Heart right ventricle (tissue), 16 donors: Measurements from ENCODE around the gene LAMA5. TPM values are rescaled to one million over a fixed set of nuclear protein-coding genes. Genes with fewer than 3 reads are reported as not detected.
A peak's percentile ranks its signal among the peaks of the same experiment; 100 is the strongest.

Source experiments
- ATAC-seq, 8 donors: fragments of 200-7000 bp; cut with Tn5 transposase; one replicate each; pipeline ENCODE4 v1.9.1; 2020; ENCODE audit warnings: mild to moderate bottlenecking in 8 of 8, moderate library complexity in 8 of 8, moderate number of reproducible peaks in 1 of 8
- DNase-seq, 2 donors: peaks; one replicate each; pipeline ENCODE4 v3.0.0-alpha.2; 2020
- H3K27ac ChIP-seq, 10 donors: fragments of 200-600 bp; sonication (generic) in 2 of 10; one replicate each; pipeline versions ENCODE4 v1.5.0 to v1.8.0; 2020 to 2022; ENCODE audit warnings: mild to moderate bottlenecking in 3 of 10
- H3K27me3 ChIP-seq, 7 donors: fragments of 200-600 bp; one replicate each; pipeline ENCODE4 v1.8.0; 2021 to 2022; ENCODE audit warnings: mild to moderate bottlenecking in 2 of 7
- H3K36me3 ChIP-seq, 9 donors: fragments of 200-600 bp; sonication (generic) in 1 of 9; one replicate each; pipeline versions ENCODE4 v1.5.0 to v1.8.0; 2020 to 2022; ENCODE audit warnings: mild to moderate bottlenecking in 2 of 9
- H3K4me1 ChIP-seq, 9 donors: fragments of 200-600 bp; sonication (generic) in 1 of 9; one replicate each; pipeline versions ENCODE4 v1.5.0 to v1.8.0; 2020 to 2022; ENCODE audit warnings: mild to moderate bottlenecking in 4 of 9
- H3K4me3 ChIP-seq, 10 donors: fragments of 200-600 bp; sonication (generic) in 2 of 10; one replicate each; pipeline versions ENCODE4 v1.5.0 to v1.8.0; 2020 to 2022; ENCODE audit warnings: mild to moderate bottlenecking in 7 of 10, moderate library complexity in 2 of 10
- H3K9me3 ChIP-seq, 11 donors: fragments of 200-600 bp in 10 of 11; sonication (generic) in 2 of 11; one replicate each; pipeline versions ENCODE4 v1.5.0 to v1.8.0; 2013 to 2022; ENCODE audit warnings: mild to moderate bottlenecking in 2 of 11, control low read depth in 1 of 11, moderate library complexity in 1 of 11
- CTCF ChIP-seq, 9 donors: fragments of 200-600 bp; sonication (generic) in 2 of 9; IDR thresholded peaks; one replicate each; pipeline versions ENCODE4 v1.5.0 to v1.8.0; 2021 to 2022; ENCODE audit warnings: antibody characterized with exemption in 9 of 9, mild to moderate bottlenecking in 5 of 9, moderate library complexity in 1 of 9
- WGBS, 2 donors: extraction: QIAGEN DNeasy Blood & Tissue Kit; methylation state at CpG; one replicate each; pipeline ENCODE4 v1.1.7; 2013; ENCODE audit warnings: inconsistent platforms in 1 of 2; 5-methylcytosine and 5-hydroxymethylcytosine counted together
- intact Hi-C, 10 donors: fragments of 100-400 bp; cut with DNase I; formaldehyde crosslinking; loops; one replicate each; pipeline versions ENCODE4 v1.11.1 to v1.14.2; 2022
- polyA plus RNA-seq, 2 donors: library from polyadenylated mRNA; stranded (reverse); fragments of 200-250 nt; gene quantifications; one replicate each; pipeline ENCODE4 v1.2.3, GENCODE V29; 2013
- total RNA-seq, 10 donors: library from RNA; stranded (reverse); fragmentation: NEBNext Ultra II Directional in 3 of 10; extraction: Animal tissue kit (Norgen Biotek cat#: 25700) in 3 of 10; gene quantifications; one replicate each; pipeline versions ENCODE4 v1.2.1 to v1.2.4, GENCODE V29; 2021 to 2023
- donor health status: Arrhythmogenic right ventricular cardiomyopathy.
- donor health status: ischemic (EF 13 %, LVEDD 7.1; RV severe dilation, severe dysfunction).
- donor health status: healthy with polysubstance abuse.
- donor health status: DM: no; HTN: yes; CAD: no.
- donor health status: DM: no; HTN: no; CAD: no.
- donor health status: ischemic (EF 25% LVEDD 6.9; RV normal size, moderate dysfunction).
- donor health status: ischemic (EF 25% LVEDD 5.7; RV mildly dilated, moderate dysfunction).
- donor health status: healthy.
- donor health status: DM: yes; HTN: yes; CAD: no.
- donor health status: Ischemic cardiomyopathy.
- donor health status: ischemic (EF 35%, LVEDD 5.7; RV mildly dilated, moderate dysfunction).
- donor health status: nonischemic (EF 11% LVEDD 7.7; RV severe dilation, severe dysfunction).
- donor health status: DM: yes; HTN: yes; CAD: no.
- donor health status: PGD.
- donor health status: ischemic (EF 29% LVEDD 5.4; RV normal size, mild dysfunction).
- donor health status: nonischemic (EF 23%, LVEDD 6.1; RV moderate dilation, normal function).

LAMA5 gene
- total and polyA plus RNA-seq, 12 donors: 53.9 to 358 (median 76.5) TPM

- ATAC-seq (peak; percentile 40 to 68 (median 52)), DNase-seq (peak; percentile 86 to 87)
- WGBS, 2 donors: 13 to 14% methylated on average over 24 to 25 of the region's 25 CpGs
- intact Hi-C loops: loop anchor here in 1 of 10 donors (2.0 kb wide), 1 partner anchor 24 kb away; no protein-coding TSS in a partner anchor
- Histone ChIP-seq H3K4me3 (peak overlapping the region in 9 of 10 donors; percentile 4 to 44 (median 37)), H3K9me3 (no peaks in the 10 kb centered on the region), H3K27me3 (peaks cover 0 to 12% (median 0%) of the 10 kb centered on the region in 7 donors), H3K36me3 (peaks cover 0 to 16% (median 0%) of the 10 kb centered on the region in 9 donors), H3K4me1 (peaks cover 68 to 95% (median 84%) of the 10 kb centered on the region in 9 donors), H3K27ac (peak overlapping the region; percentile 77 to 98 (median 93))
- no peak for TF ChIP-seq CTCF (IDR thresholded peaks at IDR 0.05)
Observed at GRCh38 chr20:62357187-62357667, 9.9 kb downstream of the LAMA5 start.

GRCh38 chr20:62356589-62357186 lies 10.4 kb downstream of the LAMA5 start:
- Histone ChIP-seq H3K9me3 (no peaks in the 10 kb centered on the region), H3K4me1 (peaks cover 65 to 95% (median 79%) of the 10 kb centered on the region in 9 donors), H3K27me3 (peaks cover 0 to 12% (median 0%) of the 10 kb centered on the region in 7 donors), H3K4me3 (peak overlapping the region in 9 of 10 donors; percentile 4 to 44 (median 37)), H3K36me3 (peaks cover 0 to 16% (median 3%) of the 10 kb centered on the region in 9 donors), H3K27ac (peak overlapping the region; percentile 77 to 98 (median 93))
- DNase-seq (no peak), ATAC-seq (peak in 1 of 8 donors; percentile 11)
- intact Hi-C loops: loop anchor here in 1 of 10 donors (2.0 kb wide), 1 partner anchor 24 kb away; no protein-coding TSS in a partner anchor
- 30 to 38% methylated on average over 17 of the region's 17 CpGs for WGBS, 2 donors
- no peak for TF ChIP-seq CTCF (IDR thresholded peaks at IDR 0.05)

- peaks cover 0 to 12% (median 0%) of the 10 kb centered on the region in 7 donors for H3K27me3 ChIP-seq
- peaks cover 0 to 21% (median 8%) of the 10 kb centered on the region in 9 donors for H3K36me3 ChIP-seq
- ATAC-seq (peak; percentile 2 to 48 (median 15)), DNase-seq (peak; percentile 74 to 76)
- peaks cover 59 to 88% (median 72%) of the 10 kb centered on the region in 9 donors for H3K4me1 ChIP-seq
- no peaks in the 10 kb centered on the region for H3K9me3 ChIP-seq
- H3K4me3 ChIP-seq: peak overlapping the region in 8 of 10 donors; percentile 4 to 44 (median 40)
- WGBS, 2 donors: 13 to 22% methylated on average over 29 of the region's 29 CpGs
- H3K27ac ChIP-seq: peak overlapping the region; percentile 77 to 98 (median 93)
- no peak for TF ChIP-seq CTCF (IDR thresholded peaks at IDR 0.05)
- intact Hi-C loops: loop anchor here in 1 of 10 donors (2.0 kb wide), 1 partner anchor 25 kb away; no protein-coding TSS in a partner anchor
Observed at GRCh38 chr20:62355878-62356588, 11.1 kb downstream of the LAMA5 start.

GRCh38 chr20:62355516-62355877 lies 11.6 kb downstream of the LAMA5 start:
- intact Hi-C loops: no loop called here

More at GRCh38 chr20:62355516-62355877, 11.6 kb downstream of the LAMA5 start:
- DNase-seq (peak; percentile 68 to 69), ATAC-seq (peak; percentile 8 to 54 (median 30))
- 7 to 11% methylated on average over 11 of the region's 11 CpGs for WGBS, 2 donors
- peaks cover 3 to 26% (median 13%) of the 10 kb centered on the region in 9 donors for H3K36me3 ChIP-seq
- TF ChIP-seq CTCF (IDR thresholded peaks at IDR 0.05): no peak
- peaks cover 54 to 83% (median 68%) of the 10 kb centered on the region in 9 donors for H3K4me1 ChIP-seq
- H3K27me3 ChIP-seq: peaks cover 0 to 12% (median 0%) of the 10 kb centered on the region in 7 donors
- H3K4me3 ChIP-seq: peak overlapping the region in 8 of 10 donors; percentile 4 to 44 (median 40)
- H3K9me3 ChIP-seq: no peaks in the 10 kb centered on the region
- H3K27ac ChIP-seq: peak overlapping the region; percentile 77 to 98 (median 93)
